ENCODE measurements around the gene PRR12. TPM values are rescaled to one million over a fixed set of nuclear protein-coding genes. Genes with fewer than 3 reads are reported as not detected.

The PRR12 gene
- total RNA-seq, 2 donors from 2014 or later = 12.4 to 24.5 TPM

DNA sequence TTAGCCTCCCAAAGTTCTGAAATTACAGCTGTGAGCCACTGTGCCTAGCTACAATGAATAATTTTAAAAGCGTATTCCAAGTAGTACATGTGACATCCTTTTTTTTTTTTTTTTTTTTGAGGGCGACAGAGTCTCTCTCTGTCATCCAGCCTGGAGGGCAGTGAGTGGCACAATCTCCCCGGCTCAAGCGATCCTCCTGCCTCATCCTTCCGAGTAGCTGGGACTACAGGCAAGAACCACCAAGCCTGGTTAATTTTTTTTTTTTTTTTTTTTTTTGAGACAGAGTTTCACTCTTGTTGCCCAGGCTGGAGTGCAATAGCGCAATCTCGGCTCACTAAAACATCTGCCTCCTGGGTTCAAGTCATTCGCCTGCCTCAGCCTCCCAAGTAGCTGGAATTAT is 3.8 kb upstream of the PRR12 start:
- Histone ChIP-seq H3K4me3 (no peak overlapping the region), H3K27me3 (replicated peaks; ENCODE audit: insufficient read depth) (no peaks in the 10 kb centered on the region), H3K27ac (no peak overlapping the region), H3K9me3 (no peaks in the 10 kb centered on the region), H3K4me1 (ENCODE audit: control insufficient read depth in 1 of 2, low read depth in 2 of 2) (peaks cover 0 to 4% of the 10 kb centered on the region in 2 donors), H3K36me3 (no peaks in the 10 kb centered on the region)
- ATAC-seq (ENCODE audit: insufficient number of reproducible peaks, low FRiP score, low read depth) (no peak), DNase-seq (ENCODE audit: low spot score) (no peak)
- TF ChIP-seq, protein P1, sequence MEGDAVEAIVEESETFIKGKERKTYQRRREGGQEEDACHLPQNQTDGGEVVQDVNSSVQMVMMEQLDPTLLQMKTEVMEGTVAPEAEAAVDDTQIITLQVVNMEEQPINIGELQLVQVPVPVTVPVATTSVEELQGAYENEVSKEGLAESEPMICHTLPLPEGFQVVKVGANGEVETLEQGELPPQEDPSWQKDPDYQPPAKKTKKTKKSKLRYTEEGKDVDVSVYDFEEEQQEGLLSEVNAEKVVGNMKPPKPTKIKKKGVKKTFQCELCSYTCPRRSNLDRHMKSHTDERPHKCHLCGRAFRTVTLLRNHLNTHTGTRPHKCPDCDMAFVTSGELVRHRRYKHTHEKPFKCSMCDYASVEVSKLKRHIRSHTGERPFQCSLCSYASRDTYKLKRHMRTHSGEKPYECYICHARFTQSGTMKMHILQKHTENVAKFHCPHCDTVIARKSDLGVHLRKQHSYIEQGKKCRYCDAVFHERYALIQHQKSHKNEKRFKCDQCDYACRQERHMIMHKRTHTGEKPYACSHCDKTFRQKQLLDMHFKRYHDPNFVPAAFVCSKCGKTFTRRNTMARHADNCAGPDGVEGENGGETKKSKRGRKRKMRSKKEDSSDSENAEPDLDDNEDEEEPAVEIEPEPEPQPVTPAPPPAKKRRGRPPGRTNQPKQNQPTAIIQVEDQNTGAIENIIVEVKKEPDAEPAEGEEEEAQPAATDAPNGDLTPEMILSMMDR (IDR thresholded peaks at IDR 0.05) = no peak

DNA sequence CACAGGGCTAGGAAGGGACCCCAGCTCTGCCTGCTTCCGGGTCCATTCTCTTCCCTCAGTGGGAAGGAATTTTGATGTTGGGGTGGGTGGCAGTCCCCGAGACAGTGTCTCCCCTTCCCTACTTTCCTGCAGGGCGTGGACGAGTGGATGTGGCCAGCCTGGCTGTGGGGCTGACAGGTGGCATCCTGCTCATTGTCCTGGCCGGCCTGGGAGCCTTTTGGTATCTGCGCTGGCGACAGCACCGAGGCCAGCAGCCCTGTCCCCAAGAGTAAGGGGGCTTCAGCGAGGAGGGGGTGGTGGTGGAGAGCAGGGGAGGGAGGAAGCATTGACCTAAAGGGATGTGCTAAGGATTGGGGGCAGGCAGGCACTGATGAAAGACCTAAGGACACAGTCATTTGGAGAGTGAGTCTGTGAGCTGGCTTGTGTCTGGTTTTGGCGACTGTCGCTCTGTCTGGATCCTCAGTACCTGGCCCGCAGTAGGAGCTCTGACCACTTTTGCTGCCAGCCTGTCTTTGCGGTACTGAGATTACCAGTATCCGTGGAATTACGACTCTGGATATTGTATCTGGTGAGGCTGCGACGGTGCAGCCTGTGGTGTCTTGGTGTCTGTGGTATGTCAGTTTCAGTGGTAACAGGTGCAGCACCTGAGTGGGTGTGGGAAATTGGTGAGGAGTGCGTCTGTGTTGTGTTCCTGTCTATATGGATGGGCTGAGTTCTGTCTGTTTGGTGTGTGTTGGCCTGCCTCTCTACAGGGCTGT is 2.4 kb upstream of the PRR12 start:
- DNase-seq (ENCODE audit: low spot score) = no peak
- no peaks in the 10 kb centered on the region for H3K36me3 ChIP-seq
- no peak for ATAC-seq (ENCODE audit: insufficient number of reproducible peaks, low FRiP score, low read depth)

DNA sequence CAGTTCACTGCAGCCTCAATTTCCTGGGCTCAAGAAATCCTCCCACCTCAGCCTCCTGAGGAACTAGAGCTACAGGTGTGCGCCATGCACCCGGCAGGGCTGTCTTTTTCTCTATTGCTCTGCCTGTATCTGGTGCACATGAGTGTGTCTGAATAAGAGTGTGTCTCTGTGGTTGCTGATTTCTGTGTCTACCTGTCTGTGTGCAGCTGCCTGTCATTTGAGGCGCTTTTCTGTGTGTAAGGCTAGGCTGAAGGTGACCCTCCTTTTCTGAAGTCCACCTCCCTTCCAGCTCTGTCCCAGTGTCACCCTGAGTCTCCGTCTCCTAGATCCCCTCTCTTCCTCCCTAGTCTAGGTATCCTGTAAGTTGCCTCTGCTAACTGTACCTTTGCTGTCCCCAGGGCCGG is 1.5 kb upstream of the PRR12 start:
- TF ChIP-seq, protein P1 (IDR thresholded peaks at IDR 0.05) = no peak
- H3K9me3 ChIP-seq = no peaks in the 10 kb centered on the region
- no peak for DNase-seq (ENCODE audit: low spot score)
- peaks cover 13 to 18% of the 10 kb centered on the region in 2 donors for H3K4me1 ChIP-seq (ENCODE audit: control insufficient read depth in 1 of 2, low read depth in 2 of 2)
- peak overlapping the region in 1 of 2 donors; percentile 43 for H3K27ac ChIP-seq
- peaks cover 5% of the 10 kb centered on the region for H3K36me3 ChIP-seq
- no peak overlapping the region for H3K4me3 ChIP-seq
- no peaks in the 10 kb centered on the region for H3K27me3 ChIP-seq (replicated peaks; ENCODE audit: insufficient read depth)
- no peak for ATAC-seq (ENCODE audit: insufficient number of reproducible peaks, low FRiP score, low read depth)

More for the DNA sequence above, 2.4 kb upstream of the PRR12 start:
- H3K9me3 ChIP-seq = no peaks in the 10 kb centered on the region
- H3K27ac ChIP-seq = no peak overlapping the region
- H3K4me3 ChIP-seq = no peak overlapping the region
- TF ChIP-seq, protein P1 (IDR thresholded peaks at IDR 0.05) = no peak
- peaks cover 6 to 14% of the 10 kb centered on the region in 2 donors for H3K4me1 ChIP-seq (ENCODE audit: control insufficient read depth in 1 of 2, low read depth in 2 of 2)
- H3K27me3 ChIP-seq (replicated peaks; ENCODE audit: insufficient read depth) = no peaks in the 10 kb centered on the region

DNA sequence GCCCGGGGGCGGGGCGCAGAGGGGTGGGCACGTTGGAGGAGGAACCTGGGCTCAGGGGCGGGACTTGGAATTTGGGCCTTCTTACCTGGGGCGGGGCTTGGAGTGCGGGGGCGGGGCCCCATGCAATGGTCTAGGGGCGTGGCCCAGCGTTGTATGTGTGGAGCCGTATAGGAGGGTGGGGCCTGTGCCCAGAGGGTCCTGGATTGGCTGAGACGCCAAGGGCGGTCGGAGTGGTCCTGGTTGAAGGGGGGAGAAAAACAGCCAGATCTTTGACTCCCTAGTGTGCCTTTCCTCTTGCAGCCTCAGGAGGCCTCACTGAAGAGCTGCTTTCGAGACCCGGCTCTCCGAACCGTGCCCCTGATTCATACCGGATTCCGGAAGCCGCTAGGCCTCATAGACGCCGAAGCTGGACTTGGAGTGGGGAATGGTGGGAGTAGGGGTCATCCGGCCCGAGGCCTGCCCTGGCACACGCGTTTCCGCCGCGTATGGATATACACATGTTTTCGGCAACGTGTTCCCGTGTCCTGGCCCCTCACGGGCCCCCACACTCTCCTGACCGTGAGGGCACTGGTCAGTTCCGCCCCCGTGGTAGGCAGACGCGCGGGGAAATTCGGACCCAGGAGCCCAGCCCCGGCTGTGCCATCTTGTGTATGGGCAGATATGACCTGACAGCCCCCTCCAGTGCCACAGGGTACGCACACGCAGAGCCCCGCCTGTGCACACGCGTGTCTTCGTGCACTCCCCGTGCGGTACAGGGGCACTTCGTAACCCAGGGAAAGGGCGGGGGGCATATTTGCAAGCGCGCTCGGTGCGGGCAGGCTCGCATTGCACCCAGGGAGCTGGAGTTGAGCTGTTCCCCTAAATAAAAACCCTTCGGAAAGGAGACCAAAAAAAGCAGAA is 661 bp upstream of the PRR12 start:
- peaks cover 13 to 18% of the 10 kb centered on the region in 2 donors for H3K4me1 ChIP-seq (ENCODE audit: control insufficient read depth in 1 of 2, low read depth in 2 of 2)
- DNase-seq (ENCODE audit: low spot score) (peak; percentile 95), ATAC-seq (ENCODE audit: insufficient number of reproducible peaks, low FRiP score, low read depth) (peak; percentile 42)
- H3K9me3 ChIP-seq = no peaks in the 10 kb centered on the region
- TF ChIP-seq, protein P1 (IDR thresholded peaks at IDR 0.05) = peak; percentile 8
- peaks cover 11% of the 10 kb centered on the region for H3K36me3 ChIP-seq
- peak overlapping the region; percentile 71 to 82 for H3K27ac ChIP-seq
- H3K4me3 ChIP-seq = peak overlapping the region; percentile 80
- H3K27me3 ChIP-seq (replicated peaks; ENCODE audit: insufficient read depth) = no peaks in the 10 kb centered on the region
